Tibial artery (tissue), 4 donors: ENCODE data around the gene ZNF138.
"Not testable (repeated sequence)": the region's sequence is repeated elsewhere in the genome, so short reads cannot be mapped to it uniquely, and the experiment has no call there.

ENCODE experiments used
- DNase-seq, 2 donors: peaks; one replicate each; pipeline ENCODE4 v3.0.0-alpha.2; 2019
- H3K27ac ChIP-seq, 2 donors: fragments of 200-600 bp; sonication (generic) in 1 of 2; 1 replicate in 1 of 2; 2 replicates in 1 of 2; pipeline ENCODE4 v1.5.1; 2018 to 2019; ENCODE audit warnings: mild to moderate bottlenecking in 1 of 2
- H3K27me3 ChIP-seq, 2 donors: fragments of 200-600 bp; sonication (generic) in 1 of 2; one replicate each; pipeline versions ENCODE4 v1.5.1 to v1.6.0; 2016 to 2019
- H3K36me3 ChIP-seq, 3 donors: fragments of 200-600 bp; sonication (generic) in 2 of 3; one replicate each; pipeline ENCODE4 v1.5.1; 2016 to 2019; ENCODE audit warnings: mild to moderate bottlenecking in 2 of 3
- H3K4me1 ChIP-seq, 4 donors: fragments of 200-600 bp; sonication (generic) in 2 of 4; 1 replicate in 3 of 4; 2 replicates in 1 of 4; pipeline ENCODE4 v1.5.1; 2016 to 2019
- H3K4me3 ChIP-seq, 2 donors: fragments of 200-600 bp; sonication (generic) in 1 of 2; 1 replicate in 1 of 2; 2 replicates in 1 of 2; pipeline ENCODE4 v1.5.1; 2018 to 2019; ENCODE audit warnings: mild to moderate bottlenecking in 2 of 2
- H3K9me3 ChIP-seq, 3 donors: fragments of 200-600 bp; sonication (generic) in 1 of 3; one replicate each; pipeline ENCODE4 v1.5.1; 2016 to 2019
- intact Hi-C: fragments of 100-400 bp; cut with DNase I; formaldehyde crosslinking; loops from one replicate; pipeline ENCODE4 v1.15.0; 2023; ENCODE audit warnings: low total_unique reads
- TF ChIP-seq, protein P1 (sequence below), 2 experiments: fragments of 200-600 bp in 1 of 2; fragments of 450-650 bp in 1 of 2; IDR thresholded peaks; one replicate each; pipeline ENCODE4 v1.5.1; 2017 to 2019; ENCODE audit warnings: antibody characterized with exemption in 2 of 2, mild to moderate bottlenecking in 1 of 2, moderate library complexity in 1 of 2

ZNF138 gene

DNA sequence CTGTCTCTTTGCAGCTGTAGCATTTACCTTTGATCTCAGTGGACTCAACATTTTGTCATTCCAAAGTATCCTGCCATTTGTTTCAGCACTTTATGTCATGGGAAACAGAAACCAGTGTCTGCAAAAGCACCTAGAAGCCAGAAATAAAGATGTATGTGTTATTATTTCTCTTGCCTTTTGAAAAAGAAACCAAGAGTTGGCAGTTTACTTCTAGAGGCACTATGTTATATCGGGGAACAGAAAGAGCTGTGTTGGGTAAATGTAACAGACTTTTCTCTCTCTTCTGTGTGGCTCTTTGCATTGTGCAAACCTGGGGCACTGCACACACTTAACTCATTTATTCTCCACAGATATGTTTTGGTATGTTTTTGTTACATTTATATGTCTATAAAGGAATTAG, 36.7 kb downstream of the ZNF138 start:
- Histone ChIP-seq H3K9me3 (no peaks in the 10 kb centered on the region), H3K4me3 (no peak overlapping the region), H3K27me3 (no peaks in the 10 kb centered on the region), H3K4me1 (no peaks in the 10 kb centered on the region), H3K27ac (no peak overlapping the region), H3K36me3 (peaks cover 9 to 21% (median 15%) of the 10 kb centered on the region in 3 donors)
- TF ChIP-seq, protein P1, sequence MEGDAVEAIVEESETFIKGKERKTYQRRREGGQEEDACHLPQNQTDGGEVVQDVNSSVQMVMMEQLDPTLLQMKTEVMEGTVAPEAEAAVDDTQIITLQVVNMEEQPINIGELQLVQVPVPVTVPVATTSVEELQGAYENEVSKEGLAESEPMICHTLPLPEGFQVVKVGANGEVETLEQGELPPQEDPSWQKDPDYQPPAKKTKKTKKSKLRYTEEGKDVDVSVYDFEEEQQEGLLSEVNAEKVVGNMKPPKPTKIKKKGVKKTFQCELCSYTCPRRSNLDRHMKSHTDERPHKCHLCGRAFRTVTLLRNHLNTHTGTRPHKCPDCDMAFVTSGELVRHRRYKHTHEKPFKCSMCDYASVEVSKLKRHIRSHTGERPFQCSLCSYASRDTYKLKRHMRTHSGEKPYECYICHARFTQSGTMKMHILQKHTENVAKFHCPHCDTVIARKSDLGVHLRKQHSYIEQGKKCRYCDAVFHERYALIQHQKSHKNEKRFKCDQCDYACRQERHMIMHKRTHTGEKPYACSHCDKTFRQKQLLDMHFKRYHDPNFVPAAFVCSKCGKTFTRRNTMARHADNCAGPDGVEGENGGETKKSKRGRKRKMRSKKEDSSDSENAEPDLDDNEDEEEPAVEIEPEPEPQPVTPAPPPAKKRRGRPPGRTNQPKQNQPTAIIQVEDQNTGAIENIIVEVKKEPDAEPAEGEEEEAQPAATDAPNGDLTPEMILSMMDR (IDR thresholded peaks at IDR 0.05) = no peak
- DNase-seq = no peak
- intact Hi-C loops = no loop called here

DNA sequence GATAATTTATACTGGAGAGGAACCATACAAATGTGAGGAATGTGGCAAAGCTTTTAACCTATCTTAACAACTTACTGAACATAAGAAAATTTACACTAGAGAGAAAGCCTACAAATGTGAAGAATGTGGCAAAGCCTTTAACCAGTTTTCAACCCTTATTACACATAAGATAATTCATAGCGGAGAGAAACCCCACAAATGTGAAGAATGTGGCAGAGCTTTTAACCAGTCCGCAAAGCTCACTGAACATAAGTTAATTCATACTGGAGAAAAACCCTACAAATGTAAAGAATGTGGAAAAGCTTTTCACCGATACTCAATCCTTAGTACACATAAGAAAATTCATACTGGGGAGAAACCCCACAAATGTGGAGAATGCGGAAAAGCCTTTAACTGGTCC, 37.9 kb downstream of the ZNF138 start:
- TF ChIP-seq, protein P1 (IDR thresholded peaks at IDR 0.05) = no peak
- no peak overlapping the region for H3K27ac ChIP-seq
- no peaks in the 10 kb centered on the region for H3K4me1 ChIP-seq
- no peak overlapping the region for H3K4me3 ChIP-seq
- no peaks in the 10 kb centered on the region for H3K27me3 ChIP-seq
- no peak for DNase-seq
- intact Hi-C loops = no loop called here
- no peaks in the 10 kb centered on the region for H3K9me3 ChIP-seq
- peaks cover 9 to 21% (median 15%) of the 10 kb centered on the region in 3 donors for H3K36me3 ChIP-seq

DNA sequence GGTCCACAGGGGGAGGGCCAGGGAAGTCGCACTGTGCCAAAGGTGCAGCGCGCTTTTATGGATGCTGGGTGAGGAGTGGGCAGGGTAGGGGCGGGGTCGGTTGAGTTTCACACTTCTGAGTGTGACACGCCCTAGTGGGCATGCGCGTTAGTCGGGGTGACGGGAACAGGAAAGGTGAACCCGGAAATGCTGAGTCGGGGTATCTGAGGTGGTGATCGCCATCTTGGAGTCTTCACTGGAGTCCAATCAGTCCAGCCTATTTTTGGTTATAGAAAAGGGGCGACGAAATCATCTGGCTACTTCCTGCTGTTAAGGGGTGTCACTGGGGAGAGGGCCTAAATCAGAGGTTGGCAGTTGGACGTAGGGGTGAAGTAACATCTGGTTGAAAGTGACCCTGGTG, 40.8 kb downstream of the ZNF138 start:
- H3K27me3 ChIP-seq = no peaks in the 10 kb centered on the region
- TF ChIP-seq, protein P1 (IDR thresholded peaks at IDR 0.05) = no peak
- no peak for DNase-seq
- H3K9me3 ChIP-seq = no peaks in the 10 kb centered on the region
- intact Hi-C loops = no loop called here
- no peaks in the 10 kb centered on the region for H3K4me1 ChIP-seq
- H3K4me3 ChIP-seq = no peak overlapping the region
- no peak overlapping the region for H3K27ac ChIP-seq
- H3K36me3 ChIP-seq = peaks cover 9 to 21% (median 15%) of the 10 kb centered on the region in 3 donors

DNA sequence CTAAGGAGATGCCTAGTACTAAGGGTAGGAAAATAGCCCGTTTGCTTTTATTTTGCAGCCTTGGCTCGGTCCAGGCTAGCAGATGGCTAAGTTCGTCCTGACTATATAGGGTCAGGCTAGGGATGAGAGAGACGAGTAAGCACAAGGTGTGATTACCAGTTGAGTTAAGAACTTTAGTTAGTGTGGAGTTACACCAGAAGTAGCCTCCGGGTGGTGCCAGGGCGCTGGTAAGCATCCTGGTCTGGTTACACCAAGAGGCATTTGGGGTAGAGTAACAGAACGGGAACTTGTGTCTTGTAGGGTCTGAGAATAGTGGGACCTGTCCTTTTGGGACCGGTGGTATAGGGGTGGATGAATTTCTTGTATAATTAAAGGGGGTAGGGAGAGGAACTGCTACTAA, 41.6 kb downstream of the ZNF138 start:
- DNase-seq, H3K27ac ChIP-seq, intact Hi-C loops, H3K9me3 ChIP-seq, H3K4me1 ChIP-seq, H3K4me3 ChIP-seq, H3K27me3 ChIP-seq: not testable (repeated sequence)
- H3K36me3 ChIP-seq = peaks cover 9 to 20% (median 15%) of the 10 kb centered on the region in 3 donors

DNA sequence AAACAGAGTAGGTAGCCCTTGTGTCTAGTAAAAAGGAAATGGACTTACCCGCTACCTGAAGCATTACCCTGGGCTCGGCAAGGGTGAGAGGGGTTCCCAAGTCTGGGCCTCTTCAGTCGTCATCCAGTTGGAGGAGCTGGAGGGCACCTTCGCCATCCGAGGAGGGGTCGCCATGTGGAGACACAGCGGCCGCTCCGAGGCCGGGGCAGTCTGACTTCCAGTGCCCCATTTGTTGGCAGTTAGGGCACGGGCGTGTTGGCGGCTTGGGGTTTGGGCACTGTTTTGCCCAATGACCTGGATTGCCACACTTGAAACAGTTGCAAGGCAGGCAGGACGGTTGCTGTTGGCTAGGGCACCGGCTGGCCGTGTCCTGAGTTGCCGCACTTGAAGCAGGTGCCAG, 43.8 kb downstream of the ZNF138 start:
- DNase-seq, H3K4me3 ChIP-seq, H3K4me1 ChIP-seq, H3K36me3 ChIP-seq, H3K9me3 ChIP-seq, intact Hi-C loops, H3K27ac ChIP-seq, H3K27me3 ChIP-seq: not testable (repeated sequence)

DNA sequence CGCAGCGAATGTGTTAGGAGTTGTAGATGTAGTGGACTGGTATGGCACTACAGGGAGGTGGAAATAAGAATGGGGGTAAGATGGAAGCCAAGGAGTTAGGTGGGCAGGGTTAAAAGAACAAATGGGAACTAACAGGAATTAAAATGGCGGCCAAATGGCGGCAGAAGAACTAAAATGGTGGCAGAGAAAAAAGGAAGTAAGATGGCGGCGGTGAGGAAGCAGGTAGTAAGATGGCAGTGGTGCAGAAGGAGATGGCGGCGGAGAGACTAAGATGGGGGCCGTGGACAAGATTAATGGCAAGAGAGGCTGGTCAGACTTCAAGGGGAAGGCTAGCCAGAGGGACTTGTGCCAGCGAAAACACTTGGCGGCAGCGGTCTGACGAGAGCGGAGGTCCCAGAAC, 44.5 kb downstream of the ZNF138 start:
- no peaks in the 10 kb centered on the region for H3K27me3 ChIP-seq
- TF ChIP-seq, protein P1 (IDR thresholded peaks at IDR 0.05) = no peak
- H3K4me3 ChIP-seq = no peak overlapping the region
- no peaks in the 10 kb centered on the region for H3K36me3 ChIP-seq
- H3K27ac ChIP-seq = no peak overlapping the region
- H3K9me3 ChIP-seq = no peaks in the 10 kb centered on the region
- no peak for DNase-seq
- H3K4me1 ChIP-seq = no peaks in the 10 kb centered on the region
- intact Hi-C loops = no loop called here

DNA sequence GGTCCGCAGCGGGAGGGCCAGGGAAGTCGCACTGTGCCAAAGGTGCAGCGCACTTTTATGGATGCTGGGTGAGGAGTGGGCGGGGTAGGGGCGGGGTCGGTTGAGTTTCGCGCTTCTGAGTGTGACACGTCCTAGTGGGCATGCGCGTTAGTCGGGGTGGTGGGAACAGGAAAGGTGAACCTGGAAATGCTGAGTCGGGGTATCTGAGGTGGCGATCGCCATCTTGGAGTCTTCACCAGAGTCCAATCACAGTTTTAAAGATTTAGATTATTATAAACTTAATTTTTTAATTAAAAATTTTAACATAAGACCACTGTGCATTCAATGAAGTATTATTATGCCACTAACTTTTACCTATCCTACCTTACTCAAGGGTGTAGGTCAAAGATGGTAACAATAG, 45.7 kb downstream of the ZNF138 start:
- no peak overlapping the region for H3K27ac ChIP-seq
- H3K9me3 ChIP-seq = no peaks in the 10 kb centered on the region
- no peaks in the 10 kb centered on the region for H3K27me3 ChIP-seq
- H3K4me1 ChIP-seq = no peaks in the 10 kb centered on the region
- no peaks in the 10 kb centered on the region for H3K36me3 ChIP-seq
- H3K4me3 ChIP-seq = no peak overlapping the region
- TF ChIP-seq, protein P1 (IDR thresholded peaks at IDR 0.05) = no peak
- intact Hi-C loops = no loop called here
- no peak for DNase-seq
